Body of pancreas (tissue), 4 donors: ENCODE results near the gene MYRFL.

ENCODE experiments used
- POLR2A ChIP-seq, 3 donors: fragments of 450-650 bp; IDR thresholded peaks; one replicate each; pipeline ENCODE4 v1.6.1; 2016; ENCODE audit warnings: antibody characterized with exemption in 3 of 3, mild to moderate bottlenecking in 2 of 3
- TF ChIP-seq, protein P1 (sequence below), 7 experiments: fragments of 450-650 bp in 4 of 7; fragments of 200-600 bp in 3 of 7; sonication (generic) in 3 of 7; IDR thresholded peaks; one replicate each; pipeline ENCODE4 v1.5.1; 2016 to 2019; ENCODE audit warnings: antibody characterized with exemption in 7 of 7

DNA sequence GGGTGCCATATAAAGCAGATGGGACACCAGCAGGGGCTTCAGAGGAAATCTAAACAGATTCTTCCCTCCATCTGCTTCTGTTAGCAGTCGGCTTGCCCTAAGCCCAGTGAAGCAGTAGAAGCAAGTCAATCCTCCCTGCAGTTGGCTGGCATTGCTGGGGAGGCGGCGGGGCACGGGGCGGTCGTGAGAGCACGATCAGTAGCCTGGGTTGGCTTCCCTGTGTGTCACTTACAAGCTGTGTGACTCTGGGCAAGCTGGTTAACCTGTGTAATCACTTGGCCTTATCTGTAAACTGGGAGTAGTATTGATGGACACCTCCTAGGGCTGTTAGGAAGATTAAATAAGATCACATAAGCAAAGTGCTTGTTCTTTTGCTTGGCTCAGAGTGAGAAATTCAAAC is 19.4 kb downstream of the MYRFL start:
- TF ChIP-seq, protein P1, sequence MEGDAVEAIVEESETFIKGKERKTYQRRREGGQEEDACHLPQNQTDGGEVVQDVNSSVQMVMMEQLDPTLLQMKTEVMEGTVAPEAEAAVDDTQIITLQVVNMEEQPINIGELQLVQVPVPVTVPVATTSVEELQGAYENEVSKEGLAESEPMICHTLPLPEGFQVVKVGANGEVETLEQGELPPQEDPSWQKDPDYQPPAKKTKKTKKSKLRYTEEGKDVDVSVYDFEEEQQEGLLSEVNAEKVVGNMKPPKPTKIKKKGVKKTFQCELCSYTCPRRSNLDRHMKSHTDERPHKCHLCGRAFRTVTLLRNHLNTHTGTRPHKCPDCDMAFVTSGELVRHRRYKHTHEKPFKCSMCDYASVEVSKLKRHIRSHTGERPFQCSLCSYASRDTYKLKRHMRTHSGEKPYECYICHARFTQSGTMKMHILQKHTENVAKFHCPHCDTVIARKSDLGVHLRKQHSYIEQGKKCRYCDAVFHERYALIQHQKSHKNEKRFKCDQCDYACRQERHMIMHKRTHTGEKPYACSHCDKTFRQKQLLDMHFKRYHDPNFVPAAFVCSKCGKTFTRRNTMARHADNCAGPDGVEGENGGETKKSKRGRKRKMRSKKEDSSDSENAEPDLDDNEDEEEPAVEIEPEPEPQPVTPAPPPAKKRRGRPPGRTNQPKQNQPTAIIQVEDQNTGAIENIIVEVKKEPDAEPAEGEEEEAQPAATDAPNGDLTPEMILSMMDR (IDR thresholded peaks at IDR 0.05) = no peak
- no peak for TF ChIP-seq POLR2A (IDR thresholded peaks at IDR 0.05)
